GM12864 (cell line): ENCODE results near the gene SMYD3.
A peak's percentile ranks its signal among the peaks of the same experiment; 100 is the strongest.

Experiments used
- DNase-seq: peaks from one replicate; pipeline ENCODE4 v3.0.0-alpha.2; 2011; ENCODE audit warnings: low read depth
- H3K4me3 ChIP-seq: 2 replicates; pipeline ENCODE4 v1.5.1; 2011; ENCODE audit warnings: mild to moderate bottlenecking, low read depth, low read length, control low read depth
- TF ChIP-seq, protein P1 (sequence below): IDR thresholded peaks from 2 replicates; pipeline ENCODE4 v1.5.1; 2011; ENCODE audit warnings: low read depth, mild to moderate bottlenecking, moderate library complexity, low read length, control low read depth, inconsistent platforms; ENCODE audit errors: missing control alignments

The SMYD3 gene

DNA sequence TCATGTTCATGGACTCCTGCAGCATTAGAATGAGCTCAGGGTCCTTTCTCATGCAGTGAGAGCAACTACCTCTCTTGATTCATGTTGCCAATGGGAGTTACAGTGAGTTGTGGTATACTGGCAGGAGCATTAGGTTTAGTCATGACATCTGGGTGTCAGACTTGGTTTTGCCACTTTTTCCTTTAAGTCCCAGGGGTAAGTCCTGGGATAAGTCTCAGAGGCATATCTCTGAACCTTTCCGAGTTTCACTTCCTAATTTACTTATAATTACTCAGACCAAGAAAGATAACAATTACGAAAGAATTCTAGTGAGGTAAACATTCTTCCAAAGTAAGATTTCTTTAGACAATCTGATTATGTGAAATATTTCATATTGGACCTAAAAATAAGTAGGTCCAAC is 606.0 kb downstream of the SMYD3 start:
- no peak for DNase-seq
- TF ChIP-seq, protein P1, sequence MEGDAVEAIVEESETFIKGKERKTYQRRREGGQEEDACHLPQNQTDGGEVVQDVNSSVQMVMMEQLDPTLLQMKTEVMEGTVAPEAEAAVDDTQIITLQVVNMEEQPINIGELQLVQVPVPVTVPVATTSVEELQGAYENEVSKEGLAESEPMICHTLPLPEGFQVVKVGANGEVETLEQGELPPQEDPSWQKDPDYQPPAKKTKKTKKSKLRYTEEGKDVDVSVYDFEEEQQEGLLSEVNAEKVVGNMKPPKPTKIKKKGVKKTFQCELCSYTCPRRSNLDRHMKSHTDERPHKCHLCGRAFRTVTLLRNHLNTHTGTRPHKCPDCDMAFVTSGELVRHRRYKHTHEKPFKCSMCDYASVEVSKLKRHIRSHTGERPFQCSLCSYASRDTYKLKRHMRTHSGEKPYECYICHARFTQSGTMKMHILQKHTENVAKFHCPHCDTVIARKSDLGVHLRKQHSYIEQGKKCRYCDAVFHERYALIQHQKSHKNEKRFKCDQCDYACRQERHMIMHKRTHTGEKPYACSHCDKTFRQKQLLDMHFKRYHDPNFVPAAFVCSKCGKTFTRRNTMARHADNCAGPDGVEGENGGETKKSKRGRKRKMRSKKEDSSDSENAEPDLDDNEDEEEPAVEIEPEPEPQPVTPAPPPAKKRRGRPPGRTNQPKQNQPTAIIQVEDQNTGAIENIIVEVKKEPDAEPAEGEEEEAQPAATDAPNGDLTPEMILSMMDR = no peak
- no peak overlapping the region for H3K4me3 ChIP-seq

DNA sequence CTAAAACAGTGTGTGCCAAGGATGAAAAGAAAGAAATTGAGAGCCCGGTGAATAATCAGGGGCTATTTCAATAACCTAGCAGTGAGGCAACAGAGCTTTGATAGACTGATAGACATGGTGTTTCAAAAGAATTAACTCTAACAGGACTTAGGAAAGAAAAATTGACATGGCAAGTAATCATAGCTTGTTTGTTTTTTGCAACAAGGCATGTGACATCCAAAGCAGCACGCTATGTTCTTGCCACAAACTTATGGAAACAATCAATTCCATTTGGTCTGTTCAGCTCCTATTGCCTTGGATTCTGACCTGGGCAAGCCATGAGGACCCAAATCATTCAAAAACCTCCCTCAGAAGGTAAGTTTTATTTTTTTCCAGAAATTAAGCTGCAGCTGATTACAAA is 608.5 kb downstream of the SMYD3 start:
- H3K4me3 ChIP-seq = no peak overlapping the region
- no peak for DNase-seq
- TF ChIP-seq, protein P1 = no peak

DNA sequence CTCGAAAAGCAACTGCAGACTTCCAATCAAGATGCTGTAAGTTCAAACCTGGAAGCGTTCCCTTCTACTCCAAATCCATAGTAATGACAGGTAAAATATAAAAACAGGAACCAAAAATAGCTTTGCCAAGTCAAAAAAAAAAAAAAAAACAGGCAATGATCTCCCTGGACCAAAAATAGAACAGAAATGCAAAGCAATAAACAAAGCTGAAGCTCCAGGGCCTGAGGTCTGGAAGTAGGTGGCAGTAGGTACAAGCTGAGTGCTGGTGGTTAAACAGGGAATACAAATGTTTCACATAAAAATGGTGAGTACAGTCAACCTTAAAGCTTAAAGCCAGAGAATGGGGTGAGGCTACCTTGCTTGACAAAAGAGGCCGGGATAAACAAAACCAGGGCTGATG is 610.8 kb downstream of the SMYD3 start:
- TF ChIP-seq, protein P1 = no peak
- DNase-seq = no peak
- H3K4me3 ChIP-seq = no peak overlapping the region

DNA sequence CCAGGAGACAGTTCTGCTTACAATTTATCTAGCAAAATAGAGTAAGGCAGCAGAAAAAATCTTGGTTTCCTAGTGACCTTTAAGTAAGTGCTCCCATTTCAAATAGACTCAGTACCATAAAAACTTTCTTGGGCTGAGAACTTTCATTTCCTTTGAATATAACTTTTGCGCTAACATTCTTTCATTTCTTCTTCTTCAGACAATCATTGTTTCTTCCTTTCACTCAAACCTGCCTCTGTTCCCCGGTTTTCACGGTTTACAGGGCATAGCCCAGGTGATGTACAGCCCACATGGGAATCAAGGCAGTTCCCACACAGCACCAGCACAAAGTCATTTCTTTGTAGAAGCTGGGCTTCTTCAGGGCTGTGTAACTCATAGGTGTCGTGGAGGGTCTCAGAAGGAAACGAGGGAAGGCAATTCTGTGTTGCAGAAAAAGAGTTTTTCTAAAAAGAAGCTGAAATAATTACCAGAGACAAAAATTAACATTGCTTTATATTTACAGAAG is 611.6 kb downstream of the SMYD3 start:
- TF ChIP-seq, protein P1 = no peak
- no peak overlapping the region for H3K4me3 ChIP-seq
- no peak for DNase-seq

DNA sequence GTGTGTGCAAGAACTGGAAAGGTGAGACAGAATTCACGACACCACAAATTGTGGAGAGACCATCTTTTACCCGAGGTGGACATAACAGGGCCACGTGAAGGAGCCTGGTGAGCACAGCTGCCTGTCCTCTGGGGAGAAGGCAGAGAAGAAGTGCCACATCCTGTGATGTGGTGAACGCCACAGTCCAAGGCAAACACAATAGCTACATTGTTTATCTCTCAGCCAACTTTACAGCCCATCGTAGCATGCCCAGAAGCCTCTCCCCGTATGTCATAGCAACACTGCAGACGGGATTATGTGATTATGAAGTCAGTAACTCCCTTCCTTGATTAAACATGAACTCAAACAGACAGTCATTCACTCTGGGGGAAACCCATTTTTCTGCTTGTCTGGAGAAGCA is 612.2 kb downstream of the SMYD3 start:
- H3K4me3 ChIP-seq = no peak overlapping the region
- TF ChIP-seq, protein P1 = no peak
- no peak for DNase-seq

DNA sequence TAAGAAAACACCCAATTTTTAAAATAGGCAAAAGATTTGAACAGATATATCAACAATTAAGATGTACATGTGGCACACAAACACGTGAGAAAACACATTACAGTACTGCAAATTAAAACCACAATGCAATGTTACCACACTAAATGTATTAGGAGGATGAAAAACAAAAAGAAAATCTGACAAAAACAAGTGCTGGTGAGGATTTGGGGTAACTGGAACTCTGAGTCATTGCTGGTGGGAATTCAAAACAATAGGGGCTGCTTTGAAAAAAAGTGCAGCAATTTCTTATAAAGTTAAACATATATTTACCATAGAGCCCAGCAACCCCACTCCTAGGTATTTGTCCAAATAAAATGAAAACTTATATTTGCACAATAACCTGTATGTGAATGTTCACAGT is 614.1 kb downstream of the SMYD3 start:
- TF ChIP-seq, protein P1 = no peak
- no peak for DNase-seq
- no peak overlapping the region for H3K4me3 ChIP-seq

DNA sequence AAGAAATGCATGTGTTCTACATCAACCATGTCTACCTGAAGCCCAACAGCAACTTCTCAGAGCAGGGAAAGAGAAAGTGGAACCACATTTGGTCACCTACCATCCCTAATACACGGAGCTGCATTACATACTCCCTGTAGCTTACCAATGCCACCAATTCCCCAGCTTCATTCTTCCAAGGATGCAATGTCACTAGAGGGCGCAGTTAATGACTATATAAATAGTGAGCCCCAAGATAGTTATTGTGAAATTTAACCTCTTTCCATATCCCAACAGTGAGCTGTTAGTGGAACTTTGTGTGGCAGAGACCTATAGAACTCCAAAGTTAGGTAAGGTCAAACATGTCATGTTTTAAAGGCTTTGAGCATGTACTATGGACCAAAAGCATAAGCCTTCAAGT is 618.3 kb downstream of the SMYD3 start:
- DNase-seq = no peak

More for the DNA sequence above, 618.3 kb downstream of the SMYD3 start:
- TF ChIP-seq, protein P1 = peak; percentile 52
- no peak overlapping the region for H3K4me3 ChIP-seq
